SK-N-SH treated with all-trans-retinoic acid at 6 μM for 48 hours (cell line): ENCODE results near the gene COL12A1.

Experiments
- ARNTL ChIP-seq: fragments of 450-650 bp; formaldehyde crosslinking; IDR thresholded peaks from 2 replicates; pipeline ENCODE4 v1.5.0; 2020; ENCODE audit warnings: low read depth, mild to moderate bottlenecking, moderate library complexity, borderline replicate concordance
- ISL1 ChIP-seq: fragments of 250-450 bp; sonication (Bioruptor Pico); IDR thresholded peaks from 2 replicates; pipeline ENCODE4 v2.1.2; 2022; ENCODE audit warnings: mild to moderate bottlenecking, moderate library complexity

GRCh38 chr6:75049308-75049707 lies 156.5 kb downstream of the COL12A1 start:
- TF ChIP-seq ARNTL (CRISPR knock-in tag) (no peak), ISL1 (no peak)
